Thymus (tissue), 11 donors: ENCODE results near the gene B3GNT5. TPM values are rescaled to one million over a fixed set of nuclear protein-coding genes. Genes with fewer than 3 reads are reported as not detected.
A peak's percentile ranks its signal among the peaks of the same experiment; 100 is the strongest.

ENCODE experiments used
- DNase-seq, 9 donors: peaks; one replicate each; pipeline ENCODE4 v3.0.0-alpha.2; 2013; ENCODE audit warnings: low spot score in 9 of 9, low read depth in 6 of 9, missing footprints in 1 of 9
- H3K27ac ChIP-seq, 2 donors: one replicate each; pipeline ENCODE4 v1.5.1; 2013; ENCODE audit warnings: control low read depth in 1 of 2, low read depth in 1 of 2, low read length in 1 of 2, mild to moderate bottlenecking in 1 of 2, moderate library complexity in 1 of 2
- H3K27me3 ChIP-seq, 2 donors: one replicate each; pipeline ENCODE4 v1.5.1; 2013; ENCODE audit warnings: low read length in 1 of 2; ENCODE audit not compliant: control insufficient read depth in 2 of 2, insufficient read depth in 1 of 2
- H3K36me3 ChIP-seq, 2 donors: one replicate each; pipeline ENCODE4 v1.5.1; 2013; ENCODE audit warnings: low read length in 1 of 2, mild to moderate bottlenecking in 1 of 2, moderate library complexity in 1 of 2; ENCODE audit not compliant: control insufficient read depth in 2 of 2, insufficient read depth in 2 of 2
- H3K4me1 ChIP-seq, 2 donors: one replicate each; pipeline ENCODE4 v1.5.1; 2013; ENCODE audit warnings: low read length in 2 of 2; ENCODE audit not compliant: control insufficient read depth in 2 of 2, insufficient read depth in 2 of 2
- H3K4me3 ChIP-seq, 2 donors: one replicate each; pipeline ENCODE4 v1.5.1; 2013; ENCODE audit warnings: low read length in 2 of 2, control low read depth in 1 of 2, mild to moderate bottlenecking in 1 of 2
- H3K9me3 ChIP-seq, 2 donors: one replicate each; pipeline ENCODE4 v1.5.1; 2013; ENCODE audit warnings: low read length in 1 of 2, mild to moderate bottlenecking in 1 of 2; ENCODE audit not compliant: control insufficient read depth in 2 of 2, insufficient read depth in 1 of 2
- WGBS: extraction: QIAGEN DNeasy Blood & Tissue Kit; methylation state at CpG from one replicate; pipeline ENCODE4 v1.1.7; 2013; 5-methylcytosine and 5-hydroxymethylcytosine counted together
- polyA plus RNA-seq: library from polyadenylated mRNA; stranded (reverse); fragments of 200-250 nt; gene quantifications from one replicate; pipeline ENCODE4 v1.2.3, GENCODE V29; 2013
- total RNA-seq: library from RNA; stranded (reverse); fragments of 120-200 nt; gene quantifications from one replicate; pipeline ENCODE4 v1.2.4, GENCODE V29; 2013
- donor health status: healthy.

Gene B3GNT5
- total and polyA plus RNA-seq, 2 donors: 1.7 to 10.5 TPM

DNA sequence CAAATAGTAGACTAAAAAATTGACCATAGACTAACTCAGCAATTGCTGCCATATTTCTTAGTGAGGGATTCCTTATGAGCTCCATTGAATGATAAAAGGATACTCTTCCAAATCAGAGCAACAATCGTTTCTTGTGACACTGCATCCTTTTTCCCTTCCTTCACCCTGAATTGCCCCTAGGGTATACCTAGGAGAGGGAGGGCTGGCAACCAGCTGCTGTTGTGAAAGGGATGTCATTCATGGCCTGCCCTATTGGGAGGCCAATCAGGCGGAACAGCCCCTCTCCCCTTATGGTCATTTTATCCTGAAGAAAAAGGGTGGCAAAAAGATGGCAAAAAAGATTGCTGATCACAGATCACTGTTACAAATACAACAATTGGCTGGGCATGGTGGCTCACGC lies 26.3 kb downstream of the B3GNT5 start:
- Histone ChIP-seq H3K4me1 (peaks cover 0 to 2% of the 10 kb centered on the region in 2 donors), H3K27ac (no peak overlapping the region), H3K27me3 (no peaks in the 10 kb centered on the region), H3K4me3 (no peak overlapping the region), H3K9me3 (no peaks in the 10 kb centered on the region), H3K36me3 (no peaks in the 10 kb centered on the region)
- WGBS: 98% methylated on average over 3 of the region's 3 CpGs
- no peak for DNase-seq

DNA sequence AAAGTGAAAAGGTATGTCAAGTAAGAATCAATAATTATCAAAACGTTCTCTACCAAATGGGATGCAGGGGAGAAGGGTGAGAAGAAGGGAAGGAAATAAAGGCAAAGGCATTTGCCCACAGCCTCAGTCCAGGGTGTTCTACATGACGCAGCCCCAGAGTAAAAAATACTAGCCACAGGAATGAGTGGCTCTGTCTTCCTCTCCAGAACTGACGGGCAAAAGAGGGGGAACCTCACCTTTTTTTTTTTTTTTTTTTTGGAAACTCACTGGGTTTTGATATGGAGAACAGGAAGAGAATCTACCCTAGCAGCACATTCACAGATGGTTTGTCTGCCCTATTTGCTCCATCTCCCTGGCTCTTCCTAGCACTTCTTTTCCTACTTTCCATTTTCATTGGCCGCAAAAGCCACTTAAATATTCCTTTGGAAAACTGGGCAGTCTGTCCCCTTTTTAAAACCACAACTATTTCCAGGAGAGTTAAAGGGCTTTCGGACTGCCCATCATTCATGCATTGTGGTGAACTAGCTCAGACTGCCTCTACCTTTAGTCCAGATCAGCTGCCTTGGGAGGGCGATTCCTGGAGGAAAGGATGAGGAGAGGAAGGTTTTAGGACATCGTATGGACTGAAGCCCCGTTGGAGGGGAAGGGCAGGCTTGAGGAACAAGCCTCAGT lies 28.2 kb downstream of the B3GNT5 start:
- Histone ChIP-seq H3K4me3 (no peak overlapping the region), H3K36me3 (no peaks in the 10 kb centered on the region), H3K27me3 (no peaks in the 10 kb centered on the region), H3K27ac (no peak overlapping the region), H3K9me3 (no peaks in the 10 kb centered on the region), H3K4me1 (peaks cover 7 to 12% of the 10 kb centered on the region in 2 donors)
- DNase-seq: no peak
- 94% methylated on average over 8 of the region's 8 CpGs for WGBS

DNA sequence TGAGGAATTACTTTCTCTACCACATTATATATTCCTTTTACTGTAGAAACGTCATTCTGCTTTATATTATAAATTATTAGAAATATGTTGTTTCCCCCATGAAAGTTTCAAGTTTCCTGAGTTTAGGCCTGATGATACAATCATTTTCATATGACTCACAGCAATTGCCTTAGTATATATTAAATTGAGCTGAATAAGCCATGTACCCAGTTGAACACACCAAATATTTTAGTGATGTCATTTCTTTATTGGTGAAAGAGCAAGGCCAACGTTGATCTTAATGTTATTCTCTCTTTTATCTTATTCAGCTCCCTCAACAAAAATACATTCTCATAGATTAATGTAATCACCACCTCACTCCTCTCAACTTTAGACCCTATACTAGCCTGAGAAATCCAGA lies 30.8 kb downstream of the B3GNT5 start:
- Histone ChIP-seq H3K36me3 (no peaks in the 10 kb centered on the region), H3K4me3 (no peak overlapping the region), H3K27ac (no peak overlapping the region), H3K9me3 (no peaks in the 10 kb centered on the region), H3K4me1 (peaks cover 7 to 12% of the 10 kb centered on the region in 2 donors), H3K27me3 (no peaks in the 10 kb centered on the region)
- WGBS: 99% methylated on average over 2 of the region's 2 CpGs
- DNase-seq: no peak

DNA sequence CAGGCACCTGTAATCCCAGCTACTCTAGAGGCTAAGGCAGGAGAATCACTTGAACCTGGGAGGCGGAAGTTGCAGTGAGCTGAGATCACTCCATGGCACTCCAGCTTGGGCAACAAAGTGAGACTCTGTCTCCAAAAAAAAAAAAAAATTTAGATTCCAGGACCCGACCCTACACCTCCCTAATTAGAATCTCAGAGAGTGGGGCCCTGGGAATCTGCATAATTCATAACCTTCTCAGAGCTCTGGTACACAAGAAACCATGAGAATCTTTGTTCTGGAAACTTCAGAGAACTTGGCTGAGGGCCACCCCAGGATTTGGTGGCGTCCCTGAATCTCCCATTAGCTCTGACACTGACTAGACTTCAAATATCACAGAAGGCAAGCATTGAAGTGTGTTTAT lies 31.5 kb downstream of the B3GNT5 start:
- H3K4me3 ChIP-seq: no peak overlapping the region
- H3K27me3 ChIP-seq: no peaks in the 10 kb centered on the region
- no peaks in the 10 kb centered on the region for H3K9me3 ChIP-seq
- H3K27ac ChIP-seq: no peak overlapping the region
- no peaks in the 10 kb centered on the region for H3K36me3 ChIP-seq
- 98% methylated on average over 3 of the region's 3 CpGs for WGBS
- H3K4me1 ChIP-seq: peaks cover 7 to 12% of the 10 kb centered on the region in 2 donors
- no peak for DNase-seq

DNA sequence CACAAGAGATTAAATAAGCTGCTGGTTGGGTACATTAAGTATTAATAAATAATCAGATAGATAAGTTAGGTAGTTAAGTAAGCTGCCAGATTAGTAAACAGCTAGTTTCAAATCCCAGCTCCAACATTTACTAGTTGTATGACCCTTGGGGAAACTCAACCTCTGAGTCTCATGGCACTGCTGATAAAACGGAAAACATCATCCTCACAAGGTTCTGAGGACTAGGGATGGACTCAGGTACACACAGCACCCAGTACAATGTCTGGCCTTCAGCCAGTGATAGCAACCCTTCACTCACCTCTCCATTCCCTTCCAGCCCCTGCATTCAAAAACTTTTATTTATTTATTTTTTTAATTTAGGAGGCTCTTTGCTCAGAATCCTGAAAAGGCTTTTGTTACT lies 32.3 kb downstream of the B3GNT5 start:
- Histone ChIP-seq H3K27me3 (no peaks in the 10 kb centered on the region), H3K27ac (peak overlapping the region in 1 of 2 donors; percentile 40), H3K36me3 (no peaks in the 10 kb centered on the region), H3K4me1 (peaks cover 7 to 12% of the 10 kb centered on the region in 2 donors), H3K9me3 (no peaks in the 10 kb centered on the region), H3K4me3 (no peak overlapping the region)
- WGBS: 98% methylated on average over 1 of the region's 1 CpG
- DNase-seq: no peak

DNA sequence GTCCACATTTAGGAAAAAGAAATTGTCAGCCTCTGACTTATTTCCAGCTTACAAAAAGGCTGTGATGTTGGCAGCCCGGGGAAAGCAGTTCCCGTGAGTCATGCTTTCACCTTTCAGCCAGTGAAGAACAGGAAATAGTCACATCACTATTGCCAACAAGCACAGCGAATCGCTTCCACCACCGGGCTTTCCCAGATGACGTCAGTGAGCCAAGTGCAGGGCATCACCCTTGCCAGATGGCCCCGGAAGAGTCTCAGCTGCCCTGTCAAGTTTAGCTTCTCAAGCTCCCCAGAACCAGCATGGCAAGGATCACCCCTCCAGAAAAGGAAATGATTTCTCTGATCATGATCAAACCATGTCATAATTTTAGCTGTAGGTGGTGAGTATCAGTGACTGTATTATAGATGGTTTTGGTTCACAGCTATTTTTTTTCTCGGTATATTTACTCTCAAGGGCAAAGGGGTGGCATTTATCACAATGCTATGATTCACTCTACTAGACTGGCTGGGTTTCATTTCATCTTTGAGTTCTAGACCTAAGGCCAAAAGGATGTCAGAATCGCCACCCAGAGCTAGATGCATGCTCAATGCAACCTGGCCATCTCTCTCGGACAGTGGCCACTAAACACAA lies 32.9 kb downstream of the B3GNT5 start:
- no peaks in the 10 kb centered on the region for H3K27me3 ChIP-seq
- 29% methylated on average over 10 of the region's 10 CpGs for WGBS
- H3K9me3 ChIP-seq: no peaks in the 10 kb centered on the region
- no peaks in the 10 kb centered on the region for H3K36me3 ChIP-seq
- peaks cover 7 to 12% of the 10 kb centered on the region in 2 donors for H3K4me1 ChIP-seq
- peak overlapping the region; percentile 40 to 88 for H3K27ac ChIP-seq
- DNase-seq: peak; percentile 42 to 88 (median 71)
- H3K4me3 ChIP-seq: no peak overlapping the region

DNA sequence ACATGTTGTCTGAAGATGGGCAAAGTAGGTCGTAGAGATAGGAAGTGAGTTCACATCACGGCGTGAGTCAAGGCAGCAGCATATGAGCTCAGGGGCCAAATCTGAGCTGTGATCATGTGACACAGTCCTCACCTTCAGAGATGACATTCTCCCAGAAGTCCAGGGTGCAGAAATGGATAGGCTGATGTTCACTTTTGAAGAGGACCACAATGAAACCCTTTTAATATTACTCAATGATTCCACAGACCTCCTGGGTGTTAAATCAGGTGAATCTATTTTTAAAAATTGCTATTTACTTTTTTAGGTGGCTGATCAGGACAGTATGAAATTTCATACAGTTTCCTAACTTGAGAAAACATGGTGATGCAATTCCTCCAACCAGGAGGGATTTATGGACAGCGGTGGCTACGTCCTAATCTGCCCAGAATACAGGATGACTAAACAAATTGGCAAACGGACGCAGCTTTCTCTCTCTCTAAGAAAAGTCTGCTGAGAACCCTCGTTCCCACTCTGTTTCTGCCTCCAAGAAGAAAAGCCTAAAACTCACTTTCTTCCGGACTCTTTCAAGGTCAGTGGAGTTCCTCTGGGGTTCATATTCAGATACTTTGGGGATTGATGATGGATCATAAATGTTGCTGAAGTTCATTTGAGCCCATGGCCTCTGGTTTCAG lies 34.4 kb downstream of the B3GNT5 start:
- WGBS: 95% methylated on average over 9 of the region's 9 CpGs
- H3K9me3 ChIP-seq: no peaks in the 10 kb centered on the region
- no peak for DNase-seq

DNA sequence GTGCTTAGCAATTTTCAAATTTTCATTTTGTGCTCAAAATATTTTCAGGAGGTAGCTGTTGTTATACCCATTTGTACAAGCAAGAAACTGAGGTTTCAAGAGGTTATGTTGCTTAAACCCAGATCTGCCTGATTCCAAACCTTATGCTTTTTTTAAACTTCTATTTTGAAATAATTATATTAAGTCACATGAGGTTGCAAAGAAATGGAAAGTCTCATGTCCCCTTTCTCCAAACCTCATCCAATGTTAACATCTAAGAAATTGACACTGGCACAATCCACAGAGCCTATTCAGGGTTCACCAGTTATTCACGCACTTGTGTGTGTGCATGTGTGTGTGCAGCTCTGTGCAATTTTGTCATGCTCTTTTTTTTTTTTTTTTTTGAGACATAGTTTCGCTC lies 35.1 kb downstream of the B3GNT5 start:
- DNase-seq: no peak
- Histone ChIP-seq H3K27me3 (no peaks in the 10 kb centered on the region), H3K36me3 (no peaks in the 10 kb centered on the region), H3K27ac (no peak overlapping the region), H3K9me3 (no peaks in the 10 kb centered on the region), H3K4me1 (peaks cover 7 to 12% of the 10 kb centered on the region in 2 donors), H3K4me3 (no peak overlapping the region)
- WGBS: 98% methylated on average over 2 of the region's 2 CpGs

More for the DNA sequence above, 34.4 kb downstream of the B3GNT5 start:
- peaks cover 7 to 12% of the 10 kb centered on the region in 2 donors for H3K4me1 ChIP-seq
- H3K36me3 ChIP-seq: no peaks in the 10 kb centered on the region
- H3K27me3 ChIP-seq: no peaks in the 10 kb centered on the region
- H3K27ac ChIP-seq: peak overlapping the region in 1 of 2 donors; percentile 31
- H3K4me3 ChIP-seq: no peak overlapping the region

DNA sequence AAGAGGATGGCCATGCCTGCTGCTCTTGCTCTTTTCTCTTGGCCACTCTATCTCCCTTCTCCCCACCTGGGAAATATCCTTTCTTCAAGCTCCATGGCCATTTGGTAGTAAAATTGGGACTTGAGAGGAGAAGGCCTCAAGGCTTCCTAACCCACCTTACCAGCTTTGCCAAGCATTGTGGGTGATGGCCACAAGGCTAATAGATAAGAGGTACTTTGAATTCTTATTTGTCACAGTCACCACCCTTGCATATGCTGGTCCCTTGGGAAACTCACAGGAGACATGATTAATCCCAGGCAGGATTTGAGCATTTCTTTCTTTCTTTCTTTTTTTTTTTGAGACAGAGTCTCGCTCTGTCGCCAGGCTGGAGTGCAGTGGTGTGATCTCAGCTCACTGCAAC lies 37.2 kb downstream of the B3GNT5 start:
- H3K9me3 ChIP-seq: no peaks in the 10 kb centered on the region
- no peak for DNase-seq
- H3K27me3 ChIP-seq: no peaks in the 10 kb centered on the region
- no peak overlapping the region for H3K4me3 ChIP-seq
- H3K27ac ChIP-seq: no peak overlapping the region
- 94% methylated on average over 2 of the region's 2 CpGs for WGBS
- peaks cover 6 to 11% of the 10 kb centered on the region in 2 donors for H3K4me1 ChIP-seq
- no peaks in the 10 kb centered on the region for H3K36me3 ChIP-seq
